ENCODE results near the gene CGB7. TPM values are rescaled to one million over a fixed set of nuclear protein-coding genes. Genes with fewer than 3 reads are reported as not detected.
"Not testable (repeated sequence)": the region's sequence is repeated elsewhere in the genome, so short reads cannot be mapped to it uniquely, and the experiment has no call there.

Gene CGB7
- total and polyA plus RNA-seq, 8 donors, result 0.38 TPM; not detected in 7

DNA sequence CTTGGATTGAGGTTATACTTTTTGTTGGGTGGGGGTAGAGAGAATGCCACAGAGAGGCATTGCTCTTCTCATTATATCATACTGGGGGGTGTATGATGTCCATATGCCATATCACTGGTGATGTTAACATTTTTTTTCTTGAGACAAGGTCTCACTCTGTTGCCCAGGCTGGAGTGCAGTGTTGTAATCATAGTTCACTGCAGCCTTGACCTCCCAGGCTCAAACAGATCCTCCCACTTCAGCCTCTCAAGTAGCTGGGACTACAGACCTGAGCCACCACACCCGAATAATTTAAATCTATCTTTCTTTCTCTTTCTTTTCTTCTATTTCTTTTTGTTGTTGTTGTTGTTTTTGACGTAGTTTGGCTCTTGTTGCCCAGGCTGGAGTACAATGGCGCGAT is 22.8 kb upstream of the CGB7 start:
- no peak for DNase-seq
- intact Hi-C loops (cut with DNase I), result no loop called here
- no peaks in the 10 kb centered on the region for H3K27me3 ChIP-seq
- H3K4me3 ChIP-seq, result no peak overlapping the region
- H3K9me3 ChIP-seq, result no peaks in the 10 kb centered on the region
- WGBS, 2 donors, result 67 to 85% methylated on average over 4 of the region's 4 CpGs
- FAIRE-seq, result no peak
- no peak overlapping the region for H3K27ac ChIP-seq
- no peak for ATAC-seq
- no peaks in the 10 kb centered on the region for H3K36me3 ChIP-seq
- TF ChIP-seq, protein P1, sequence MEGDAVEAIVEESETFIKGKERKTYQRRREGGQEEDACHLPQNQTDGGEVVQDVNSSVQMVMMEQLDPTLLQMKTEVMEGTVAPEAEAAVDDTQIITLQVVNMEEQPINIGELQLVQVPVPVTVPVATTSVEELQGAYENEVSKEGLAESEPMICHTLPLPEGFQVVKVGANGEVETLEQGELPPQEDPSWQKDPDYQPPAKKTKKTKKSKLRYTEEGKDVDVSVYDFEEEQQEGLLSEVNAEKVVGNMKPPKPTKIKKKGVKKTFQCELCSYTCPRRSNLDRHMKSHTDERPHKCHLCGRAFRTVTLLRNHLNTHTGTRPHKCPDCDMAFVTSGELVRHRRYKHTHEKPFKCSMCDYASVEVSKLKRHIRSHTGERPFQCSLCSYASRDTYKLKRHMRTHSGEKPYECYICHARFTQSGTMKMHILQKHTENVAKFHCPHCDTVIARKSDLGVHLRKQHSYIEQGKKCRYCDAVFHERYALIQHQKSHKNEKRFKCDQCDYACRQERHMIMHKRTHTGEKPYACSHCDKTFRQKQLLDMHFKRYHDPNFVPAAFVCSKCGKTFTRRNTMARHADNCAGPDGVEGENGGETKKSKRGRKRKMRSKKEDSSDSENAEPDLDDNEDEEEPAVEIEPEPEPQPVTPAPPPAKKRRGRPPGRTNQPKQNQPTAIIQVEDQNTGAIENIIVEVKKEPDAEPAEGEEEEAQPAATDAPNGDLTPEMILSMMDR (IDR thresholded peaks at IDR 0.05), result no peak
- H3K4me1 ChIP-seq, result peaks cover 0 to 5% (median 0%) of the 10 kb centered on the region in 3 donors

DNA sequence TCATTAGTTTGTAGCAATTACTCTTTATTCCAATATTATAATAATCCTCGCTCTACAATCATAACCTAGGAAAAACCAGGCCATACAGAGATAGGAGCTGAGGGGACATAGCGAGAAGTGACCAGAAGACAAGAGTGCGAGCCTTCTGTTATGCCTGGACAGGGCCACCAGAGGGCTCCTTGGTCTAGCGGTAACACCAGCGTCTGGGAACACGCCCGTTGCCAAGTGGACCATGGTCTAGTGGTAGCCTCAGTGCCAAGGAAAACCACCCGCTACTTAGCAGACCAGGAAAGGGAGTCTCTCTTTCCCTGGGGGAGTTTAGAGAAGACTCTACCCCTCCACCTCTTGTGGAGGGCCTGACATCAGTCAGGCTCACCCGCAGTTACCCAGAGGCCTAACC is 17.3 kb upstream of the CGB7 start:
- H3K36me3 ChIP-seq; intact Hi-C loops (cut with DNase I); H3K27ac ChIP-seq; H3K9me3 ChIP-seq; H3K4me3 ChIP-seq; FAIRE-seq; H3K4me1 ChIP-seq: not testable (repeated sequence)
- 11 to 13% methylated on average over 8 to 9 of the region's 9 CpGs for WGBS, 2 donors
- DNase-seq, result peak; percentile 72 to 92 (median 80)
- ATAC-seq, result peak; percentile 69 to 81 (median 77)
- peaks cover 0 to 16% (median 0%) of the 10 kb centered on the region in 4 donors for H3K27me3 ChIP-seq
- TF ChIP-seq, protein P1 (IDR thresholded peaks at IDR 0.05), result peak; percentile 24 to 64 (median 40)

- DNase-seq, result no peak
- no peaks in the 10 kb centered on the region for H3K4me1 ChIP-seq
- intact Hi-C loops (cut with DNase I), result no loop called here
- H3K27ac ChIP-seq, result no peak overlapping the region
- no peaks in the 10 kb centered on the region for H3K9me3 ChIP-seq
- WGBS, 2 donors, result 47 to 56% methylated on average over 23 of the region's 23 CpGs
- H3K27me3 ChIP-seq, result peaks cover 0 to 16% (median 0%) of the 10 kb centered on the region in 4 donors
- FAIRE-seq, result no peak
- TF ChIP-seq, protein P1 (IDR thresholded peaks at IDR 0.05), result no peak
- no peaks in the 10 kb centered on the region for H3K36me3 ChIP-seq
- H3K4me3 ChIP-seq, result no peak overlapping the region
- peak; percentile 32 to 64 (median 49) for ATAC-seq
These were observed 16.2 kb upstream of the CGB7 start for GRCh38 chr19:49073514-49074378.

- WGBS, 2 donors, result 7 to 8% methylated on average over 60 to 93 of the region's 93 CpGs
- ATAC-seq (no peak), FAIRE-seq (no peak), DNase-seq (peak in 2 of 6 donors; percentile 51 to 76)
- Histone ChIP-seq H3K4me1 (no peaks in the 10 kb centered on the region), H3K27ac (no peak overlapping the region), H3K36me3 (no peaks in the 10 kb centered on the region), H3K27me3 (peaks cover 0 to 16% (median 0%) of the 10 kb centered on the region in 4 donors), H3K4me3 (no peak overlapping the region), H3K9me3 (no peaks in the 10 kb centered on the region)
- intact Hi-C loops (cut with DNase I), result no loop called here
- TF ChIP-seq, protein P1 (IDR thresholded peaks at IDR 0.05), result no peak
These were observed 14.5 kb upstream of the CGB7 start for GRCh38 chr19:49071860-49072547.

Data from pancreas (tissue), 10 donors.